ENCODE data around the gene IFNA17. TPM values are rescaled to one million over a fixed set of nuclear protein-coding genes. Genes with fewer than 3 reads are reported as not detected.

IFNA17 gene
- total and polyA plus RNA-seq, 2 donors (not counting 3 experiments of a cell fraction or from before 2014, with no cell fraction given): not detected

DNA sequence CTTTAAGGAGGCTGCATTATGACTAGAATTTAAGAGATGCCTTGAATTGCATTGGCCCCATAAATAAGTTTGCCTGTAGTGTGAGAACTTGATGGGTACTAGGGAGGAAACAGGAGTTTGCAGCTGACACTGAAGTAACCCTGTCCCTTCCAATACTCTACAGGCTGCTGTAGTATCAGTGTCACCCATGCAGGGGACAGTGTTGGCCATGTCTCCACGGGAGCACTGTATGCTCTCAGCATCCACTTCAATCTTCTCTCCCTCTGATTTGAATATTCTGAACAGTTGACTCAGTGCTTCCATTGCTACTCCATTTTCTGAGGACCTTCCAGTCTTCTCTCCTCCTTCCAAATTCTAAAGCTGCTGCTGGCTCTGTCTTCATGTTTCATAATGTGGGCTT lies 23.2 kb upstream of the IFNA17 start:
- ChIA-PET POLR2A (no interaction called here), CTCF (interaction anchor here (1.1 to 4.7 kb wide), 6 partner anchors 16 to 204 kb away, joined by 3 to 63 read pairs (median 11); no protein-coding TSS in a partner anchor)
- TF ChIP-seq MYC (IDR thresholded peaks at IDR 0.05; ENCODE audit: low read depth, low read length) (no peak), GATA2 (IDR thresholded peaks at IDR 0.05; ENCODE audit: insufficient read depth, insufficient read length, low read depth, low read length) (no peak), EZH2 (IDR thresholded peaks at IDR 0.05; ENCODE audit: borderline replicate concordance, low read depth, low read length, severe bottlenecking) (no peak), JUN (IDR thresholded peaks at IDR 0.05; ENCODE audit: borderline replicate concordance, insufficient read depth, insufficient read length, low read depth) (no peak), POLR2AphosphoS5 (IDR thresholded peaks at IDR 0.05; ENCODE audit: insufficient read depth, low read depth, low read length) (no peak), POLR2A (IDR thresholded peaks at IDR 0.05; ENCODE audit: low read depth, low read length) (no peak), FOS (IDR thresholded peaks at IDR 0.05; ENCODE audit: borderline replicate concordance, insufficient read depth, low read length) (no peak)
- TF ChIP-seq, protein P1, sequence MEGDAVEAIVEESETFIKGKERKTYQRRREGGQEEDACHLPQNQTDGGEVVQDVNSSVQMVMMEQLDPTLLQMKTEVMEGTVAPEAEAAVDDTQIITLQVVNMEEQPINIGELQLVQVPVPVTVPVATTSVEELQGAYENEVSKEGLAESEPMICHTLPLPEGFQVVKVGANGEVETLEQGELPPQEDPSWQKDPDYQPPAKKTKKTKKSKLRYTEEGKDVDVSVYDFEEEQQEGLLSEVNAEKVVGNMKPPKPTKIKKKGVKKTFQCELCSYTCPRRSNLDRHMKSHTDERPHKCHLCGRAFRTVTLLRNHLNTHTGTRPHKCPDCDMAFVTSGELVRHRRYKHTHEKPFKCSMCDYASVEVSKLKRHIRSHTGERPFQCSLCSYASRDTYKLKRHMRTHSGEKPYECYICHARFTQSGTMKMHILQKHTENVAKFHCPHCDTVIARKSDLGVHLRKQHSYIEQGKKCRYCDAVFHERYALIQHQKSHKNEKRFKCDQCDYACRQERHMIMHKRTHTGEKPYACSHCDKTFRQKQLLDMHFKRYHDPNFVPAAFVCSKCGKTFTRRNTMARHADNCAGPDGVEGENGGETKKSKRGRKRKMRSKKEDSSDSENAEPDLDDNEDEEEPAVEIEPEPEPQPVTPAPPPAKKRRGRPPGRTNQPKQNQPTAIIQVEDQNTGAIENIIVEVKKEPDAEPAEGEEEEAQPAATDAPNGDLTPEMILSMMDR (IDR thresholded peaks at IDR 0.05; ENCODE audit: extremely low read depth in 1 of 2, insufficient read depth in 1 of 2, low read depth in 1 of 2, low read length in 2 of 2): no peak
- TF ChIP-seq, protein P2, sequence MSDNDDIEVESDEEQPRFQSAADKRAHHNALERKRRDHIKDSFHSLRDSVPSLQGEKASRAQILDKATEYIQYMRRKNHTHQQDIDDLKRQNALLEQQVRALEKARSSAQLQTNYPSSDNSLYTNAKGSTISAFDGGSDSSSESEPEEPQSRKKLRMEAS (IDR thresholded peaks at IDR 0.05; ENCODE audit: insufficient read depth, insufficient read length): no peak
- no TSS peak for BruUV-seq (replicated peaks)
- H3K27me3 ChIP-seq (ENCODE audit: control insufficient read depth in 2 of 2, insufficient read depth in 2 of 2, low read length in 2 of 2): peaks cover 23 to 47% of the 10 kb centered on the region in 2 experiments
- H3K9me1 ChIP-seq (replicated peaks; ENCODE audit: control insufficient read depth, extremely low read depth, insufficient read depth, low read length): no peaks in the 10 kb centered on the region
- no peak overlapping the region for H3K9ac ChIP-seq (replicated peaks; ENCODE audit: extremely low read depth, insufficient read depth, low read length)
- H3K4me1 ChIP-seq (ENCODE audit: control insufficient read depth, extremely low read depth, insufficient read depth, low read length): peaks cover 3% of the 10 kb centered on the region
- no peaks in the 10 kb centered on the region for H4K20me1 ChIP-seq (replicated peaks; ENCODE audit: control insufficient read depth, extremely low read depth, insufficient read depth, low read length)
- FAIRE-seq (no peak), DNase-seq (ENCODE audit: low read depth, low spot score) (no peak)
- intact Hi-C loops (cut with micrococcal nuclease) (loop anchor here (5.0 kb wide), 1 partner anchor 216 kb away; no protein-coding TSS in a partner anchor), dilution Hi-C loops (cut with MboI; ENCODE audit: extremely low pct_ligation_motif_present, low sequenced_read_pairs) (no loop called here)
- no peak overlapping the region for H3K4me3 ChIP-seq (replicated peaks in 1 of 3; ENCODE audit: insufficient read depth in 1 of 3, low read depth in 1 of 3, low read length in 3 of 3)
- no peaks in the 10 kb centered on the region for H3K9me3 ChIP-seq (replicated peaks; ENCODE audit: control insufficient read depth, insufficient read depth, low read length)
- H3K4me2 ChIP-seq (ENCODE audit: insufficient read depth, low read length): no peak overlapping the region
- no peak overlapping the region for H3K27ac ChIP-seq (ENCODE audit: insufficient read depth, low read depth, low read length)
- no peak overlapping the region for H2AFZ ChIP-seq (ENCODE audit: low read depth, low read length)
- H3K36me3 ChIP-seq (ENCODE audit: control insufficient read depth in 2 of 2, extremely low read depth in 1 of 2, insufficient read depth in 2 of 2, low read length in 2 of 2): no peaks in the 10 kb centered on the region
- no peaks in the 10 kb centered on the region for H3K79me2 ChIP-seq (ENCODE audit: control insufficient read depth, insufficient read depth, low read length)
